ENCODE data around the gene DDX20. TPM values are rescaled to one million over a fixed set of nuclear protein-coding genes. Genes with fewer than 3 reads are reported as not detected.

The DDX20 gene
- total and polyA plus RNA-seq, 2 of the 8 experiments (the other 6 are each of a cell fraction or from before 2014, with no cell fraction given): 7.5 to 24.7 TPM

DNA sequence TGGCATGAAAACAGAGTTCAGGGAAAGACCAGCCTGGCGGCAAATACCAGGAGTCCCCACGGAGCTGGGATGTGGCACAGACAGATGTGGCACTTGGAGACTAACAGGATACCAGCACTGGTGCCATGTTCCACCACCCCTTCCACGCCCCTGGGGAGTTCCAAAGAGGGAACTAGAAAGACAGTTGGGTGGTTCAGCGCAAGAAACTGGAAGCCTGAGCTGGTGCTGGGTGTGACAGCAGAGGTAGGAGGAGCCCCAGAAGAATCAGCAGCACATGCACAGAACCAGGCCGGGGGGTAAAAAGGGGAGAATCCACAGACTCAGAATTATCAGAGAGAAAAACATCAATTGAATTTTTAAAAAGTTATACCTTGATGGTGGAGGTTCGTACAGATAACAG, 22.4 kb downstream of the DDX20 start:
- Histone ChIP-seq H3K4ac (replicated peaks; ENCODE audit: insufficient read length, low read depth, low read length) (no peak overlapping the region), H3K4me3 (ENCODE audit: extremely low read depth in 1 of 4, insufficient read depth in 2 of 4, low read depth in 3 of 4, low read length in 4 of 4) (no peak overlapping the region)
- CTCF ChIA-PET (ENCODE audit: partially characterized antibody): interaction anchor here (1.9 to 2.2 kb wide), 2 partner anchors 9 to 63 kb away, joined by 7 to 8 read pairs; no protein-coding TSS in a partner anchor

More for the DNA sequence above, 22.4 kb downstream of the DDX20 start:
- Histone ChIP-seq H2BK120ac (replicated peaks; ENCODE audit: low read depth, low read length) (no peak overlapping the region), H2BK15ac (ENCODE audit: low read length) (no peak overlapping the region), H3K27me3 (replicated peaks in 1 of 4; ENCODE audit: control insufficient read depth in 3 of 4, extremely low read depth in 1 of 4, insufficient read depth in 3 of 4, low read length in 3 of 4) (no peaks in the 10 kb centered on the region), H3K9ac (replicated peaks in 1 of 4; ENCODE audit: extremely low read depth in 1 of 4, low read depth in 3 of 4, low read length in 3 of 4) (no peak overlapping the region), H4K20me1 (replicated peaks in 1 of 2; ENCODE audit: control insufficient read depth in 1 of 2, insufficient read depth in 2 of 2, low read length in 2 of 2) (no peaks in the 10 kb centered on the region), H4K91ac (replicated peaks; ENCODE audit: insufficient read length, low read length) (no peak overlapping the region), H3K36me3 (ENCODE audit: control insufficient read depth in 2 of 4, insufficient read depth in 4 of 4, low read length in 3 of 4) (no peaks in the 10 kb centered on the region), H3K27ac (ENCODE audit: low read depth, low read length) (no peak overlapping the region), H3K18ac (ENCODE audit: extremely low read depth, low read length) (peak overlapping the region; percentile 12; the same call in 1 of the 2 replicates), H2AFZ (ENCODE audit: low read length) (no peak overlapping the region), H3K56ac (replicated peaks; ENCODE audit: insufficient read length, low read depth, low read length) (no peak overlapping the region), H2BK5ac (ENCODE audit: low read depth, low read length) (peak overlapping the region; percentile 12; the same call in 1 of the 2 replicates), H3K79me2 (ENCODE audit: control insufficient read depth in 1 of 2, insufficient read depth in 2 of 2, low read length in 2 of 2) (no peaks in the 10 kb centered on the region), H3K23me2 (ENCODE audit: low read depth, low read length) (peaks cover 4% of the 10 kb centered on the region; the same call in 1 of the 2 replicates), H4K8ac (ENCODE audit: extremely low read depth, insufficient read depth, low read length) (no peak overlapping the region), H3K4me2 (ENCODE audit: insufficient read depth in 1 of 2, low read depth in 2 of 2, low read length in 2 of 2) (no peak overlapping the region), H3K23ac (ENCODE audit: insufficient read length) (no peak overlapping the region), H3K14ac (ENCODE audit: insufficient read length) (no peak overlapping the region), H2BK12ac (ENCODE audit: low read depth, low read length) (peak overlapping the region; percentile 88; the same call in 1 of the 2 replicates), H4K5ac (ENCODE audit: insufficient read length, low read depth, low read length) (no peak overlapping the region), H3K9me3 (ENCODE audit: insufficient read depth in 2 of 2, low read depth in 1 of 2, low read length in 1 of 2) (no peaks in the 10 kb centered on the region), H2BK20ac (ENCODE audit: low read length) (no peak overlapping the region), H2AK5ac (ENCODE audit: low read depth, low read length) (0 out of 2 replicates have a peak overlapping the region, but pooled peaks have one; percentile 69), H3K79me1 (ENCODE audit: low read depth, low read length) (no peaks in the 10 kb centered on the region), H3K4me1 (replicated peaks in 1 of 4; ENCODE audit: control insufficient read depth in 3 of 4, insufficient read depth in 4 of 4, low read length in 3 of 4) (peaks cover 0 to 3% (median 3%) of the 10 kb centered on the region in 4 experiments; a peak in 3 of 7 replicates)
- FAIRE-seq (no peak), DNase-seq (ENCODE audit: low read depth in 1 of 2, low spot score in 2 of 2) (no peak)
- no peak for TF ChIP-seq SP1 (IDR thresholded peaks at IDR 0.05; ENCODE audit: low read depth, low read length)
- TF ChIP-seq RNF2 (IDR thresholded peaks at IDR 0.05; ENCODE audit: borderline replicate concordance, low read depth, low read length, missing control alignments, poor library complexity, severe bottlenecking): no peak
- TF ChIP-seq JUND (IDR thresholded peaks at IDR 0.05; ENCODE audit: low read length): no peak
- no peak for TF ChIP-seq RAD21 (IDR thresholded peaks at IDR 0.05 in 1 of 2, conservative IDR thresholded peaks at IDR 0.05 in 1 of 2; ENCODE audit: low read depth in 2 of 2, low read length in 2 of 2)
- TF ChIP-seq MAFK (IDR thresholded peaks at IDR 0.05; ENCODE audit: low read depth, low read length): no peak
- POLR2A ChIA-PET (ENCODE audit: partially characterized antibody): interaction anchor here (1.0 to 1.5 kb wide), 2 partner anchors 15 to 73 kb away, joined by 3 to 4 read pairs; no protein-coding TSS in a partner anchor
- 94% methylated on average over 6 of the region's 6 CpGs; no CpG with 5 or more reads in 1 of the 2 experiments for WGBS, 2 experiments (ENCODE audit: extremely low coverage in 1 of 2, insufficient coverage in 1 of 2, insufficient read length in 1 of 2, insufficient replicate concordance in 2 of 2, low coverage in 1 of 2, low lambda C conversion rate in 2 of 2, missing lambda C conversion rate in 1 of 2)
